Dermis microvascular lymphatic vessel endothelial cell (primary cell): ENCODE data around the gene CCDC182. TPM values are rescaled to one million over a fixed set of nuclear protein-coding genes. Genes with fewer than 3 reads are reported as not detected.

Experiments used
- DNase-seq, 2 donors: peaks; one replicate each; pipeline versions ENCODE4 v3.0.0 to v3.0.0-alpha.2; 2010; ENCODE audit warnings: low read depth in 2 of 2
- total RNA-seq: library from RNA; depleted of rRNA; stranded (reverse); fragments of >200 nt; gene quantifications from 2 replicates; pipeline ENCODE4 v1.2.1, GENCODE V29; 2014

Gene CCDC182
- total RNA-seq, 1 donor from 2014 or later: not detected

- DNase-seq: no peak
Measured at GRCh38 chr17:57757735-57758134, 12.6 kb upstream of the CCDC182 start.

GRCh38 chr17:57756951-57757350 is 11.9 kb upstream of the CCDC182 start:
- DNase-seq: no peak

- no peak for DNase-seq
Measured at GRCh38 chr17:57755480-57756070, 10.5 kb upstream of the CCDC182 start.

- no peak for DNase-seq
Measured at GRCh38 chr17:57752031-57752905, 7.2 kb upstream of the CCDC182 start.

- DNase-seq: no peak
Measured at GRCh38 chr17:57751348-57751971, 6.4 kb upstream of the CCDC182 start.

GRCh38 chr17:57750895-57751294 is 5.8 kb upstream of the CCDC182 start:
- no peak for DNase-seq

- no peak for DNase-seq
Measured at GRCh38 chr17:57750109-57750871, 5.2 kb upstream of the CCDC182 start.

GRCh38 chr17:57749701-57750100 is 4.6 kb upstream of the CCDC182 start:
- no peak for DNase-seq

GRCh38 chr17:57747221-57748017 is 2.3 kb upstream of the CCDC182 start:
- DNase-seq: peak; percentile 45 to 76

- DNase-seq: no peak
Measured at GRCh38 chr17:57746221-57746620, 1.1 kb upstream of the CCDC182 start.

- DNase-seq: no peak
Measured at GRCh38 chr17:57744195-57745170, 616 bp downstream of the CCDC182 start.

- no peak for DNase-seq
Measured at GRCh38 chr17:57740235-57740528, 4.9 kb downstream of the CCDC182 start.

- peak in 1 of 2 donors; percentile 5 for DNase-seq
Measured at GRCh38 chr17:57739402-57740234, 5.5 kb downstream of the CCDC182 start.

- DNase-seq: no peak
Measured at GRCh38 chr17:57737450-57737849, 7.6 kb downstream of the CCDC182 start.

GRCh38 chr17:57735707-57736106 is 9.4 kb downstream of the CCDC182 start:
- DNase-seq: no peak

GRCh38 chr17:57735230-57735629 is 9.9 kb downstream of the CCDC182 start:
- DNase-seq: no peak

GRCh38 chr17:57733085-57733484 is 12.0 kb downstream of the CCDC182 start:
- DNase-seq: no peak

GRCh38 chr17:57732062-57732461 is 13.0 kb downstream of the CCDC182 start:
- DNase-seq: no peak
